ENCODE results near the gene ERN1.

GRCh38 chr17:64073771-64074703 is 55.9 kb downstream of the ERN1 start:
- no peak for TF ChIP-seq POLR2A (IDR thresholded peaks at IDR 0.05)
- no peak for TF ChIP-seq POLR2AphosphoS5 (IDR thresholded peaks at IDR 0.05)
